Measurements from ENCODE around the gene HMGB4. TPM values are rescaled to one million over a fixed set of nuclear protein-coding genes. Genes with fewer than 3 reads are reported as not detected.

The HMGB4 gene
- total and polyA plus RNA-seq, 9 of the 15 experiments (the other 6 are each of a cell fraction or from before 2014, with no cell fraction given), result not detected

DNA sequence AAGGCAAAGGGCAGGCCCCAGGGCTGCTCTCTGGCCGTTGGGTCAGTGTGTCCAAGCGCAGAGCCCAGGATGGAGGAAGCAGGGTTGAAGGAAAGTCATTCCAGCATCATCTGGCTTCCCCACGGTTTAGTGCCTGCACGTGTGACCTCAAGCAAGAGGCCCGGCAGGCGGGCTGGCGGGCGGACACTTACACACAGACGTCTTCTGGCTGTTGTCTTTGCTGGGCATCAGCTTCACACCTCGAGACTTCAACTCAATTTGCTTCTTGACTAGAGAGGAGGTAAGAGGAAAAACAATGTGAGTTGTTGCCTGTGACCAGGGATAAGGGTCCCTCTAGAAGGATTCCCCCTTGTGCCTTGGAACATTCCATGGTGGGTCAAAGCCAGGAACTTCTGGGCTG, 38.4 kb upstream of the HMGB4 start:
- H3K27me3 ChIP-seq (ENCODE audit: control insufficient read depth in 2 of 2, insufficient read depth in 2 of 2, low read length in 2 of 2), result peaks cover 0 to 6% of the 10 kb centered on the region in 2 experiments; a peak in 2 of 5 replicates
- WGBS (ENCODE audit: insufficient coverage, low coverage, missing lambda C conversion rate), result under 1% methylated on average over 10 of the region's 10 CpGs
- H3K4me3 ChIP-seq, result no peak overlapping the region
- ChIA-PET POLR2A (interaction anchor here (1.3 kb wide), 1 partner anchor 13 kb away, joined by 3 read pairs; no protein-coding TSS in a partner anchor), CTCF (ENCODE audit: low intra/inter-chr PET ratio) (no interaction called here)
- H3K9me1 ChIP-seq (ENCODE audit: control insufficient read depth, insufficient read depth, low read length), result no peaks in the 10 kb centered on the region
- H3K4me2 ChIP-seq (ENCODE audit: insufficient read depth, low read length), result no peak overlapping the region
- no peak for FAIRE-seq
- no TSS peak for BruUV-seq (replicated peaks)
- H3K36me3 ChIP-seq (ENCODE audit: control insufficient read depth, insufficient read depth, low read length), result no peaks in the 10 kb centered on the region
- no peak for DNase-seq (ENCODE audit: extremely low read depth in 1 of 4, low spot score in 3 of 4)
- no peak overlapping the region for H3K9ac ChIP-seq (ENCODE audit: insufficient read depth in 1 of 2, low read depth in 2 of 2, low read length in 2 of 2)
- no peaks in the 10 kb centered on the region; the same call in 1 of the 2 replicates for H4K20me1 ChIP-seq (replicated peaks; ENCODE audit: control insufficient read depth, insufficient read depth, low read length)
- H2AFZ ChIP-seq (ENCODE audit: low read depth, low read length), result no peak overlapping the region
- no peak for ATAC-seq
- TF ChIP-seq HDAC6 (IDR thresholded peaks at IDR 0.05; ENCODE audit: low read depth, low read length) (no peak), PPARD (CRISPR knock-in tag; IDR thresholded peaks at IDR 0.05) (no peak), NFXL1 (CRISPR knock-in tag; IDR thresholded peaks at IDR 0.05) (no peak), SMARCA5 (IDR thresholded peaks at IDR 0.05) (no peak), FOXJ2 (tag; IDR thresholded peaks at IDR 0.05) (no peak), PHB (CRISPR knock-in tag; IDR thresholded peaks at IDR 0.05) (no peak)
- TF ChIP-seq, protein P1, sequence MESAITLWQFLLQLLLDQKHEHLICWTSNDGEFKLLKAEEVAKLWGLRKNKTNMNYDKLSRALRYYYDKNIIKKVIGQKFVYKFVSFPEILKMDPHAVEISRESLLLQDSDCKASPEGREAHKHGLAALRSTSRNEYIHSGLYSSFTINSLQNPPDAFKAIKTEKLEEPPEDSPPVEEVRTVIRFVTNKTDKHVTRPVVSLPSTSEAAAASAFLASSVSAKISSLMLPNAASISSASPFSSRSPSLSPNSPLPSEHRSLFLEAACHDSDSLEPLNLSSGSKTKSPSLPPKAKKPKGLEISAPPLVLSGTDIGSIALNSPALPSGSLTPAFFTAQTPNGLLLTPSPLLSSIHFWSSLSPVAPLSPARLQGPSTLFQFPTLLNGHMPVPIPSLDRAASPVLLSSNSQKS (CRISPR knock-in tag; IDR thresholded peaks at IDR 0.05), result no peak
- no peaks in the 10 kb centered on the region for H3K79me2 ChIP-seq (ENCODE audit: control insufficient read depth, insufficient read depth, low read length)
- intact Hi-C loops (cut with micrococcal nuclease), result no loop called here
- no peaks in the 10 kb centered on the region for H3K4me1 ChIP-seq (replicated peaks in 1 of 2; ENCODE audit: control insufficient read depth in 2 of 2, insufficient read depth in 2 of 2, low read length in 2 of 2)
- H3K27ac ChIP-seq (ENCODE audit: extremely low read depth, low read depth, low read length), result no peak overlapping the region
- no peaks in the 10 kb centered on the region; the same call in 1 of the 2 replicates for H3K9me3 ChIP-seq (replicated peaks; ENCODE audit: control insufficient read depth, insufficient read depth, low read depth, low read length)
- in situ Hi-C loops (cut with MboI), result no loop called here

Measured in K562 (cell line).